MM.1S (cell line): ENCODE results near the gene WDR90.

ENCODE experiments used
- DNase-seq: peaks from one replicate; pipeline ENCODE4 v3.0.0-alpha.2; 2015
- H2AFZ ChIP-seq: fragments of 300-600 bp; sonication (generic); 2 replicates; pipeline ENCODE4 v1.6.0; 2016; ENCODE audit warnings: antibody characterized with exemption, low read length
- H3F3A ChIP-seq: fragments of 300-600 bp; sonication (generic); 2 replicates; pipeline ENCODE4 v1.6.1; 2016; ENCODE audit warnings: mild to moderate bottlenecking, antibody characterized with exemption, low read length, moderate library complexity, mixed read lengths; ENCODE audit not compliant: insufficient read depth
- H3K27ac ChIP-seq: fragments of 300-600 bp; sonication (generic); 2 replicates; pipeline ENCODE4 v1.5.1; 2016; ENCODE audit warnings: mild to moderate bottlenecking, low read length
- H3K27me3 ChIP-seq: fragments of 300-600 bp; sonication (generic); replicated peaks from 2 replicates; pipeline ENCODE4 v1.6.0; 2016; ENCODE audit warnings: low read length; ENCODE audit not compliant: insufficient read depth
- H3K36me3 ChIP-seq: fragments of 300-600 bp; sonication (generic); replicated peaks from 2 replicates; pipeline ENCODE4 v1.6.1; 2016; ENCODE audit warnings: mild to moderate bottlenecking, low read length, mixed read lengths; ENCODE audit not compliant: insufficient read depth
- H3K4me1 ChIP-seq: fragments of 300-600 bp; sonication (generic); 2 replicates; pipeline ENCODE4 v1.6.1; 2016; ENCODE audit warnings: low read length, mixed read lengths
- H3K4me2 ChIP-seq: fragments of 300-600 bp; sonication (generic); 2 replicates; pipeline ENCODE4 v1.6.0; 2016; ENCODE audit warnings: low read depth, low read length
- H3K4me3 ChIP-seq: fragments of 300-600 bp; sonication (generic); 2 replicates; pipeline ENCODE4 v1.5.1; 2016; ENCODE audit warnings: low read length, mixed read lengths
- H3K79me2 ChIP-seq: fragments of 300-600 bp; sonication (generic); 2 replicates; pipeline ENCODE4 v1.6.1; 2016; ENCODE audit warnings: mixed run types, low read length, mixed read lengths
- H3K9ac ChIP-seq: fragments of 300-600 bp; sonication (generic); 2 replicates; pipeline ENCODE4 v1.6.1; 2016; ENCODE audit warnings: low read length, mixed read lengths
- H3K9me2 ChIP-seq: fragments of 300-600 bp; sonication (generic); replicated peaks from 2 replicates; pipeline ENCODE4 v1.6.1; 2016; ENCODE audit warnings: mild to moderate bottlenecking, low read length, mixed read lengths; ENCODE audit not compliant: insufficient read depth
- H3K9me3 ChIP-seq: fragments of 300-600 bp; sonication (generic); replicated peaks from 2 replicates; pipeline ENCODE4 v1.6.1; 2016; ENCODE audit warnings: mild to moderate bottlenecking, low read length, mixed read lengths; ENCODE audit not compliant: insufficient read depth
- H4K20me1 ChIP-seq: fragments of 300-600 bp; sonication (generic); 2 replicates; pipeline ENCODE4 v1.6.1; 2016; ENCODE audit warnings: mild to moderate bottlenecking, low read length, moderate library complexity, mixed read lengths; ENCODE audit not compliant: insufficient read depth
- EZH2 ChIP-seq: fragments of 300-600 bp; sonication (generic); optimal IDR thresholded peaks from 2 replicates; pipeline ENCODE3; 2017; ENCODE audit warnings: low read depth, mild to moderate bottlenecking, antibody characterized with exemption, low read length, mixed read lengths
- EZH2phosphoT487 ChIP-seq: fragments of 300-600 bp; sonication (generic); IDR thresholded peaks from 2 replicates; pipeline ENCODE4 v1.6.1; 2018; ENCODE audit warnings: antibody characterized with exemption, low read length
- TF ChIP-seq, protein P1 (sequence below): fragments of 300-600 bp; sonication (generic); IDR thresholded peaks from 2 replicates; pipeline ENCODE4 v1.5.1; 2016; ENCODE audit warnings: antibody characterized with exemption, low read length, mixed read lengths

Gene WDR90

DNA sequence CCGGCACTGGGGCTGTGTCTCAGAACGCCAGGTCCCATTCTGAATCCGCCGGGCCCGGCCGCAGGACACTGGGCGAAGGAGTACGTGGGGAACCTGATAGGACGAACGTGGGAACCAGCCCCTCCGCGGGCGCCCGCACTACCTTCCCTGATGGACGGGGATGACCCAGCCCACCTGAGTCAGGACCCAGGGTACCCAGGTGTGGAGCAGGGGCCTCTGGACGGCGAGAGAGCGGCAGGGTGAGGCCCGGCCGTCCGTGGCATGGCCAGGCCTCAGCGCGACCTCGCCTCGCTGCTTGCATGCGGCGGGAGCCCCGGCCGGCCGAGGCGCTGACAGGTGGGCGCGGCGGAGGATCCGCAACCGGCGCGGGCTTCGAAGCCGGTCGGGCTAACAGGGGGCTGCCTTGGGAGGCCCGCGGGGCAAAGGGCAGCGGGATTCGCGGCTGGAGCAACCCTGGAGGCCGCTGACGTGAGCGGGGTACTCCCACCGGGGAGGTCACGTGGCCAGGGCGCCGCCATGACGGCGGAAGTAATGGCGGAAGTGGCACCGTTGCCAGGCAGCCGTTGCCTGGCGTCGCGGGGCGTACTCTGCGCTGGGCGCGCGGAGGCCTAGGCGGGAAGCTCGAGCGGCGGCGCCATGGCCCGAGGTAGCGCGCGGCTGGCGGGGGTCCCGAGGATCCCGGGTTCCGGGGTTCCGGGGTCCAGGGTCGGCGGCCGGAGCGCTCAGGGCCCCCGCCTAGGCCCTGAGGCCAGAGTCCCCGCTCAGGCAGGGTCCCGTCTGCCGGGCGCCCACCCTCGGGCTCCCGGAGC, at the start of gene WDR90:
WDR90 (plus strand) TSS at position 585 of the 809 bp plus-strand sequence; CDS start at position 637, 52 bp downstream.
- H2AFZ ChIP-seq: peak within 1 kb of the TSS; percentile 81
- peak; percentile 97 for DNase-seq
- H3K9me3 ChIP-seq: no peaks in the 10 kb centered on the region
- no peaks in the 10 kb centered on the region for H3K27me3 ChIP-seq
- peaks cover 63% of the 10 kb centered on the region for H3K79me2 ChIP-seq
- peak within 1 kb of the TSS; percentile 97 for H3K9ac ChIP-seq
- no peaks in the 10 kb centered on the region for H3K9me2 ChIP-seq
- peak within 1 kb of the TSS; percentile 99 for H3K4me2 ChIP-seq
- H3K4me1 ChIP-seq: peaks cover 4% of the 10 kb centered on the region; the same call in 1 of the 2 replicates
- no peaks in the 10 kb centered on the region for H4K20me1 ChIP-seq
- H3F3A ChIP-seq: peaks cover 22% of the 10 kb centered on the region
- TF ChIP-seq EZH2phosphoT487 (no peak), EZH2 (no peak)
- TF ChIP-seq, protein P1, sequence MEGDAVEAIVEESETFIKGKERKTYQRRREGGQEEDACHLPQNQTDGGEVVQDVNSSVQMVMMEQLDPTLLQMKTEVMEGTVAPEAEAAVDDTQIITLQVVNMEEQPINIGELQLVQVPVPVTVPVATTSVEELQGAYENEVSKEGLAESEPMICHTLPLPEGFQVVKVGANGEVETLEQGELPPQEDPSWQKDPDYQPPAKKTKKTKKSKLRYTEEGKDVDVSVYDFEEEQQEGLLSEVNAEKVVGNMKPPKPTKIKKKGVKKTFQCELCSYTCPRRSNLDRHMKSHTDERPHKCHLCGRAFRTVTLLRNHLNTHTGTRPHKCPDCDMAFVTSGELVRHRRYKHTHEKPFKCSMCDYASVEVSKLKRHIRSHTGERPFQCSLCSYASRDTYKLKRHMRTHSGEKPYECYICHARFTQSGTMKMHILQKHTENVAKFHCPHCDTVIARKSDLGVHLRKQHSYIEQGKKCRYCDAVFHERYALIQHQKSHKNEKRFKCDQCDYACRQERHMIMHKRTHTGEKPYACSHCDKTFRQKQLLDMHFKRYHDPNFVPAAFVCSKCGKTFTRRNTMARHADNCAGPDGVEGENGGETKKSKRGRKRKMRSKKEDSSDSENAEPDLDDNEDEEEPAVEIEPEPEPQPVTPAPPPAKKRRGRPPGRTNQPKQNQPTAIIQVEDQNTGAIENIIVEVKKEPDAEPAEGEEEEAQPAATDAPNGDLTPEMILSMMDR: no peak
- H3K36me3 ChIP-seq: no peaks in the 10 kb centered on the region
- peak within 1 kb of the TSS; percentile 83 for H3K27ac ChIP-seq
- H3K4me3 ChIP-seq: peak within 1 kb of the TSS; percentile 89

DNA sequence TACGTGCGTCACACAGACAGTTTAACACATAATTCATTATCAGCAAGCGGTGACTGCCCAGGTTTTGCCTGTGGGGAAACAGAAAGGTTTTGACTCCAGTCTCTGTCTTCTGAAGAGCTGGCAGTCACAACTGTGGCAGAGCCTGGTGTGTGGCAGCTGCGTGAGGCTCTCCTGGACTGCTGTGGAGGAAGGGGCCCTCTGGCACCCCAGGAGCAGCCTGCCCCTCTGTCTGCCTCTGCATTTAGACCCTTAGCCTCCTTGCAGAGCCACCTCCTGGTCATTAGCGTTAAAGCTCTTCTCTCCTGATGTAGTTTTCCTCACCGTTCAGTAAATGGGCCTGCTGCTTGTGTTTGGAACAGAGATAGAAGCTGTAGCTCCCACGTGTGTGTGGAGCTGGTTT, 48.4 kb upstream of the WDR90 start:
- DNase-seq: no peak
- Histone ChIP-seq H3F3A (no peaks in the 10 kb centered on the region), H3K9me3 (no peaks in the 10 kb centered on the region), H2AFZ (no peak overlapping the region), H3K4me3 (no peak overlapping the region), H3K27me3 (no peaks in the 10 kb centered on the region), H3K79me2 (peaks cover 60% of the 10 kb centered on the region), H3K4me1 (no peaks in the 10 kb centered on the region), H3K9ac (no peak overlapping the region), H3K27ac (no peak overlapping the region), H3K4me2 (no peak overlapping the region), H4K20me1 (no peaks in the 10 kb centered on the region), H3K9me2 (no peaks in the 10 kb centered on the region), H3K36me3 (no peaks in the 10 kb centered on the region)
- TF ChIP-seq EZH2phosphoT487: no peak
- TF ChIP-seq EZH2: no peak
- TF ChIP-seq, protein P1: no peak

DNA sequence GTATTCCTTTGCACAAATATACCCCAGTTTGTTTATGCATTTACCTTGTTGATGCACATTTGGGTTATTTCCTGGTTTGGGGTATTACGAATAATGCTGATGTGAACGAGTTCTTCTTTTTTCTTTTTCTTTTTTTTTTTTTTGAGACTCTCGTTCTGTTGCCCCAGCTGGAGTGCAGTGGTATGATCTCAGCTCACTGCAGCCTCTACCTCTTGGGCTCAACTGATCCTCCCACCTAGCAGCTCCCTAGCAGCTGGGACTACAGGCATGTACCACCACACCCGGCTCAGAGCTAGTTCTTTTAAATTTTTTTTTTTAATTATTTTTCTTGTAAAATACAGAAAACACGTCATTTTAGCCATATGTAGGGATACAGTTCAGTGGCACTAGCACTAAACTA, 45.2 kb upstream of the WDR90 start:
- Histone ChIP-seq H3K9ac (no peak overlapping the region), H3K27ac (no peak overlapping the region), H3K4me1 (no peaks in the 10 kb centered on the region), H4K20me1 (no peaks in the 10 kb centered on the region), H3K4me3 (no peak overlapping the region), H3K36me3 (no peaks in the 10 kb centered on the region), H2AFZ (no peak overlapping the region), H3K79me2 (peaks cover 46% of the 10 kb centered on the region), H3F3A (no peaks in the 10 kb centered on the region), H3K27me3 (no peaks in the 10 kb centered on the region), H3K9me3 (no peaks in the 10 kb centered on the region), H3K9me2 (no peaks in the 10 kb centered on the region), H3K4me2 (no peak overlapping the region)
- no peak for DNase-seq
- no peak for TF ChIP-seq EZH2phosphoT487
